ENCODE data around the gene AGTRAP.

- TF ChIP-seq CTCF (IDR thresholded peaks at IDR 0.05): no peak
- no peak for TF ChIP-seq POLR2A (IDR thresholded peaks at IDR 0.05)
These were observed 2.6 kb upstream of the AGTRAP start for GRCh38 chr1:11733306-11733705.
